ENCODE data around the gene EMC10. TPM values are rescaled to one million over a fixed set of nuclear protein-coding genes. Genes with fewer than 3 reads are reported as not detected.

EMC10 gene
- total RNA-seq, 1 experiment from 2014 or later = 109 TPM

GRCh38 chr19:50444059-50444458, 32.2 kb upstream of the EMC10 start:
- H3K9ac ChIP-seq (ENCODE audit: extremely low read depth, insufficient read length, low read length) = no peak overlapping the region
- H3T11ph ChIP-seq (ENCODE audit: low read length) = no peak overlapping the region
- Mint-ChIP-seq H3K4me3 (no peak overlapping the region), H3K9me3 (peaks cover 2 to 8% of the 10 kb centered on the region in 2 experiments; a peak in 4 of 5 replicates), H3K27me3 (ENCODE audit: low read depth) (peaks cover 19% of the 10 kb centered on the region), H3K4me1 (no peaks in the 10 kb centered on the region), H3K36me3 (ENCODE audit: insufficient read depth in 1 of 3, low read depth in 3 of 3) (peaks cover 0 to 9% (median 6%) of the 10 kb centered on the region in 3 experiments; a peak in 4 of 7 replicates), H3K27ac (no peak overlapping the region)
- no peak for DNase-seq
- H4K5ac ChIP-seq (ENCODE audit: insufficient read length, low read depth, low read length) = no peak overlapping the region
- no peak overlapping the region for H3K14ac ChIP-seq (ENCODE audit: insufficient read depth, low read length)
- no peak overlapping the region for H2BK5ac ChIP-seq (ENCODE audit: insufficient read length, low read length)
- H2BK15ac ChIP-seq (ENCODE audit: low read depth, low read length) = no peak overlapping the region
- H2BK20ac ChIP-seq (ENCODE audit: low read depth, low read length, poor library complexity, severe bottlenecking) = no peak overlapping the region
- TF ChIP-seq CTCF (conservative IDR thresholded peaks at IDR 0.05) = no peak
- H3K9me3 ChIP-seq (ENCODE audit: control insufficient read depth, low read depth, low read length) = no peaks in the 10 kb centered on the region
- no peak overlapping the region for H2AFZ ChIP-seq (ENCODE audit: low read length)
- no peaks in the 10 kb centered on the region for H3K79me2 ChIP-seq (ENCODE audit: insufficient read depth, low read length)
- WGBS (ENCODE audit: extremely low coverage, insufficient read length, low lambda C conversion rate) = no CpG with 5 or more reads among the region's 1 CpG
- no peak overlapping the region for H3K23ac ChIP-seq (ENCODE audit: insufficient read length, low read depth, low read length)
- no peaks in the 10 kb centered on the region for H3K79me1 ChIP-seq (ENCODE audit: insufficient read depth, low read depth, low read length, poor library complexity, severe bottlenecking)
- H4K8ac ChIP-seq (replicated peaks; ENCODE audit: insufficient read length, low read depth, low read length) = no peak overlapping the region
- no peak overlapping the region for H3K56ac ChIP-seq (ENCODE audit: insufficient read length, low read depth, low read length)
- H4K91ac ChIP-seq (ENCODE audit: insufficient read length, low read depth, low read length) = no peak overlapping the region
- H3K18ac ChIP-seq (ENCODE audit: insufficient read length, low read depth, low read length) = no peak overlapping the region
- no peaks in the 10 kb centered on the region for H3K4me1 ChIP-seq (ENCODE audit: insufficient read depth, low read length)
- H3K23me2 ChIP-seq (ENCODE audit: insufficient read length, low read depth, low read length, poor library complexity, severe bottlenecking) = no peaks in the 10 kb centered on the region
- H3K4ac ChIP-seq (ENCODE audit: low read depth, low read length) = no peak overlapping the region
- H3K27ac ChIP-seq (ENCODE audit: insufficient read length, low read depth, low read length) = no peak overlapping the region
- no peak overlapping the region for H2BK120ac ChIP-seq (ENCODE audit: low read depth, low read length, poor library complexity, severe bottlenecking)
- H3K27me3 ChIP-seq (ENCODE audit: insufficient read depth, low read length) = no peaks in the 10 kb centered on the region
- H2AK5ac ChIP-seq (ENCODE audit: insufficient read length, low read length) = no peak overlapping the region
- H4K20me1 ChIP-seq (ENCODE audit: control insufficient read depth, insufficient read depth, insufficient read length) = no peaks in the 10 kb centered on the region
- no peak overlapping the region for H2BK12ac ChIP-seq (ENCODE audit: insufficient read length, low read depth, low read length)
- H3K4me2 ChIP-seq (ENCODE audit: insufficient read depth, insufficient read length, low read length) = no peak overlapping the region
